Tongue (tissue), 2 donors: ENCODE data around the gene NPTXR. TPM values are rescaled to one million over a fixed set of nuclear protein-coding genes. Genes with fewer than 3 reads are reported as not detected.

Experiments used
- DNase-seq: peaks from one replicate; pipeline ENCODE4 v3.0.0-alpha.2; 2015
- total RNA-seq: library from RNA; depleted of rRNA; stranded (reverse); fragments of >200 nt; gene quantifications from one replicate; pipeline ENCODE4 v1.2.3, GENCODE V29; 2014

The NPTXR gene
- 12.3 TPM for total RNA-seq

GRCh38 chr22:38843657-38844314 lies at the start of gene NPTXR:
Gene NPTXR, minus strand, starts transcription at chr22:38844028.
- peak; percentile 81 for DNase-seq

- DNase-seq, result no peak
Measured at GRCh38 chr22:38891256-38891655, 47.4 kb upstream of the NPTXR start.

GRCh38 chr22:38890377-38890776 lies 46.5 kb upstream of the NPTXR start:
- DNase-seq, result no peak

- no peak for DNase-seq
Measured at GRCh38 chr22:38886333-38886732, 42.5 kb upstream of the NPTXR start.

- peak; percentile 18 for DNase-seq
Measured at GRCh38 chr22:38882972-38883622, 39.3 kb upstream of the NPTXR start.

GRCh38 chr22:38881997-38882879 lies 38.4 kb upstream of the NPTXR start:
- peak; percentile 34 for DNase-seq

GRCh38 chr22:38881464-38881871 lies 37.6 kb upstream of the NPTXR start:
- peak; percentile 78 for DNase-seq

GRCh38 chr22:38879961-38880360 lies 36.1 kb upstream of the NPTXR start:
- no peak for DNase-seq

GRCh38 chr22:38879108-38879729 lies 35.4 kb upstream of the NPTXR start:
- DNase-seq, result no peak

- no peak for DNase-seq
Measured at GRCh38 chr22:38878001-38878400, 34.2 kb upstream of the NPTXR start.

GRCh38 chr22:38874529-38875222 lies 30.8 kb upstream of the NPTXR start:
- DNase-seq, result no peak

GRCh38 chr22:38873469-38874411 lies 29.9 kb upstream of the NPTXR start:
- DNase-seq, result no peak

GRCh38 chr22:38872831-38873248 lies 29.0 kb upstream of the NPTXR start:
- DNase-seq, result peak; percentile 84

GRCh38 chr22:38872172-38872830 lies 28.5 kb upstream of the NPTXR start, which contains the start of gene CBX6:
Gene CBX6, minus strand, starts transcription at chr22:38872216. Its CDS starts 26 bp downstream, at chr22:38872190.
- peak; percentile 98 for DNase-seq

GRCh38 chr22:38871360-38872171 lies 27.7 kb upstream of the NPTXR start:
- DNase-seq, result peak; percentile 61

GRCh38 chr22:38870791-38871359 lies 27.0 kb upstream of the NPTXR start:
- no peak for DNase-seq

- peak; percentile 94 for DNase-seq
Measured at GRCh38 chr22:38870312-38870741, 26.5 kb upstream of the NPTXR start.

GRCh38 chr22:38869663-38870062 lies 25.8 kb upstream of the NPTXR start:
- DNase-seq, result no peak
